Adipocyte (in vitro differentiated cells): ENCODE data around the gene ARAP2.
"Not testable (repeated sequence)": the region's sequence is repeated elsewhere in the genome, so short reads cannot be mapped to it uniquely, and the experiment has no call there.

ENCODE experiments used
- DNase-seq: peaks from one replicate; pipeline ENCODE4 v3.0.0-alpha.2; 2015; ENCODE audit warnings: low read depth
- H3K27me3 ChIP-seq: replicated peaks from 2 replicates; pipeline ENCODE4 v1.7.0; 2013; ENCODE audit warnings: mild to moderate bottlenecking, low read length, moderate library complexity; ENCODE audit not compliant: control insufficient read depth, insufficient read depth
- H3K36me3 ChIP-seq: 2 replicates; pipeline ENCODE4 v1.7.0; 2013; ENCODE audit warnings: low read length, mild to moderate bottlenecking, moderate library complexity; ENCODE audit not compliant: control insufficient read depth, insufficient read depth, severe bottlenecking
- H3K4me1 ChIP-seq: 2 replicates; pipeline ENCODE4 v1.7.0; 2013; ENCODE audit warnings: mild to moderate bottlenecking, low read length, moderate library complexity; ENCODE audit not compliant: control insufficient read depth, insufficient read depth
- H3K4me3 ChIP-seq: 2 replicates; pipeline ENCODE4 v1.7.0; 2013; ENCODE audit warnings: mild to moderate bottlenecking, low read length, moderate library complexity
- H3K9ac ChIP-seq: 2 replicates; pipeline ENCODE4 v1.7.0; 2013; ENCODE audit warnings: mild to moderate bottlenecking, low read length, moderate library complexity
- H3K9me3 ChIP-seq: 2 replicates; pipeline ENCODE4 v1.7.0; 2013; ENCODE audit warnings: mild to moderate bottlenecking, low read length, moderate library complexity; ENCODE audit not compliant: control insufficient read depth

The ARAP2 gene

GRCh38 chr4:36196145-36196913, 48.0 kb downstream of the ARAP2 start:
- Histone ChIP-seq H3K9me3 (no peaks in the 10 kb centered on the region), H3K9ac (no peak overlapping the region), H3K4me1 (no peaks in the 10 kb centered on the region), H3K36me3 (no peaks in the 10 kb centered on the region), H3K4me3 (no peak overlapping the region), H3K27me3 (no peaks in the 10 kb centered on the region)
- DNase-seq: no peak

GRCh38 chr4:36192922-36193321, 51.4 kb downstream of the ARAP2 start:
- Histone ChIP-seq H3K9me3 (no peaks in the 10 kb centered on the region), H3K4me3 (no peak overlapping the region), H3K4me1 (no peaks in the 10 kb centered on the region), H3K27me3 (peaks cover 5% of the 10 kb centered on the region), H3K9ac (no peak overlapping the region), H3K36me3 (no peaks in the 10 kb centered on the region)
- DNase-seq: no peak

DNA sequence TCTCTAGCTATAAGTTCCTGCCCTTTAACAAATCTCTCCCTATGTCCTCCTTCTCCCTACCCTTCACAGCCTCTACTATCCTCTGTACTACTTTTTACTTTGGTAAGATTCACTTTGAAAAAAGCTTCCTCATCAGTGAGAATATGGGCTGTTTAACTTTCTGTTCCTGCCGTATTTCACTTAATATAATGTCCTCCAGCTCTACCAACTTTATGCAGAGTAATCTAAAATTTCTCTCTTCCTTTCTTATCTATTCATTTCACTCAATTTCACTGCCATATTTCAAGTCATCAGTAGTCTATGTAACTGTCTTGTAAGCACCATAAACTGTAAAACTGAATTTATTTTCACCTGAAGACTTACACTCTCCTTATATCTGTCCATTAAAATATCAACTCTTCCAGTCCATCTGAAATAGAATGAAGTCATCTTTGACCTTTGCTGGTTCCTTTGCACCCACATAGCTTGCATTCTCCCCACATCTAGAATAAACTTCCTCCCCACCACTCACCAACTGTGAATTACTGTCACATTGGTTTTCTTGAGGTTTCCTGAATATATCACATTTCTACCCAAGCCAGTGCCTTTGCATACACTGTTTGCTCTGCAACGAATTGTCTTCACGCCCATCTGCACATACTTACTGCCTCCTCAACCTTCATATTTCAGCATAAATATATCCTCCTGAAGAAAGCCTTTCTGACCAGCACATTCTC, 54.6 kb downstream of the ARAP2 start:
- H3K4me1 ChIP-seq: no peaks in the 10 kb centered on the region
- H3K9me3 ChIP-seq: no peaks in the 10 kb centered on the region
- no peaks in the 10 kb centered on the region for H3K36me3 ChIP-seq
- peaks cover 5% of the 10 kb centered on the region for H3K27me3 ChIP-seq
- no peak for DNase-seq
- no peak overlapping the region for H3K9ac ChIP-seq
- no peak overlapping the region for H3K4me3 ChIP-seq

DNA sequence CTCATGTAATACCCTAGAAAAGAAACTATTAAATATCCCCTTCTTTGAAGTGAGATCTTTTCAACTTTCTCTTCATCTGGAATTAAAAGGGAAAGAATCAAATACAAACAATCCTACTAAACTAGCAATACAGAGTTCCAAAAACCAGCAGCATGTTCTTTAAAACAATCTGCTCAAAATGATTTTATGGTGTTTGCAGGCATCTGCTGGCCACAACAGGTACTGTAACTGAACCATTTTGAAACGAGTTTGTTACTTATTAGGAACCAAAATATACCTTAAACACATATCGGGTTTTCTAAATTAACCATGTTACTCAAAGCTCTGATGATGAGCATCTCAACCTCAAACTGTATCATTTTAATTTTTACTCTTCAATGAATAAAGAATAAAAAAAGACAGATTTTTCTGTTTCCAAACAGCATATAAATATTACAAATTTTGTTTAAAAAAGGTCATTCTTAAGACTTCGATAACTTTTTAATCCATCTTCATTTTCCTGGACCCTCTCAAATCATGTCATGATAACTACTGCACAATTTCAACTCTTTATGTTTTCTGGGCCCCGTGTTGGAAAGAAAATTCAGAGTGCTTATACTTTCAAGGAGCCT, 56.5 kb downstream of the ARAP2 start:
- Histone ChIP-seq H3K4me1 (no peaks in the 10 kb centered on the region), H3K9me3 (no peaks in the 10 kb centered on the region), H3K27me3 (peaks cover 5% of the 10 kb centered on the region), H3K9ac (no peak overlapping the region), H3K4me3 (no peak overlapping the region), H3K36me3 (no peaks in the 10 kb centered on the region)
- peak; percentile 18 for DNase-seq

- Histone ChIP-seq H3K4me3 (no peak overlapping the region), H3K9me3 (no peaks in the 10 kb centered on the region), H3K9ac (no peak overlapping the region), H3K36me3 (no peaks in the 10 kb centered on the region), H3K27me3 (peaks cover 4% of the 10 kb centered on the region), H3K4me1 (peaks cover 3% of the 10 kb centered on the region)
- DNase-seq: no peak
Measured at GRCh38 chr4:36183665-36184393, 60.5 kb downstream of the ARAP2 start.

GRCh38 chr4:36183232-36183631, 61.1 kb downstream of the ARAP2 start:
- H3K4me1 ChIP-seq: peaks cover 3% of the 10 kb centered on the region
- no peak overlapping the region for H3K4me3 ChIP-seq
- H3K27me3 ChIP-seq: no peaks in the 10 kb centered on the region
- H3K36me3 ChIP-seq: no peaks in the 10 kb centered on the region
- DNase-seq: no peak
- H3K9ac ChIP-seq: no peak overlapping the region
- no peaks in the 10 kb centered on the region for H3K9me3 ChIP-seq

DNA sequence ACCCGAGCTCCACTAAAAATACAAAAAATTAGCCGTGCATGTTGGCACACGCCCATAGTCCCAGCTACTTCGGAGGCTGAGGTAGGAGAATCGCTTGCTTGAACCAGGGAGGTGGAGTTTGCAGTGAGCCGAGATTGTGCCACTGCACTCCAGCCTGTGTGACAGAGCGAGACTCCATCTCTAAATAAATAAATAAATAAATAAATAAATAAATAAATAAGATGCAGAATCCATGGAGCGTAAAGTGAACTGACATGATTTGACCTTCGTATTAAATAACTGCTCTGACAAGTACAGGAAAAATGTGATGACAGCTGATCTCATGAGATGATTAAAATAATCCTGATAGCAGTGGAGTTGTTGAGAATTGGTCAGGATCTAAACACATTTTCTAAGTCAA, 62.0 kb downstream of the ARAP2 start:
- not testable (repeated sequence) for H3K9me3 ChIP-seq, H3K36me3 ChIP-seq, H3K4me1 ChIP-seq, DNase-seq, H3K9ac ChIP-seq, H3K4me3 ChIP-seq, H3K27me3 ChIP-seq

DNA sequence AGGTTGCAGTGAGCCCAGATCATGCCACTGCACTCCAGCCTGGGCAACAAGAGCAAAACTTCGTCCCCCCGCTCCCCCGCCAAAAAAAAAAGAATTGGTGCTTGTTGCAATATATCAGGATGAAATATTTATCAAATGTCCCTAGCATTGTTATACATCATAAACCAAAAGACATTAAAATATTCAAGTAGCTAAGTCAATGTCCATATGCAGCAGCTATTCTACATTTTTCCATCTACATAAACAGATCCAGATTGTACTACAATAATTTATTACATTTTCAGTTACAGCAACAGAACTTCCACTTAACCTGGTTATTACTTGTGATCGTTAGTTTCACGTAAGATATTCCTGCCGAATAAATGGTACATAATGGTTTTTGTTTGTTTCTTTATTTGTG, 64.1 kb downstream of the ARAP2 start:
- Histone ChIP-seq H3K27me3 (no peaks in the 10 kb centered on the region), H3K9me3 (no peaks in the 10 kb centered on the region), H3K4me1 (peaks cover 3% of the 10 kb centered on the region), H3K4me3 (no peak overlapping the region), H3K36me3 (no peaks in the 10 kb centered on the region), H3K9ac (no peak overlapping the region)
- DNase-seq: no peak

DNA sequence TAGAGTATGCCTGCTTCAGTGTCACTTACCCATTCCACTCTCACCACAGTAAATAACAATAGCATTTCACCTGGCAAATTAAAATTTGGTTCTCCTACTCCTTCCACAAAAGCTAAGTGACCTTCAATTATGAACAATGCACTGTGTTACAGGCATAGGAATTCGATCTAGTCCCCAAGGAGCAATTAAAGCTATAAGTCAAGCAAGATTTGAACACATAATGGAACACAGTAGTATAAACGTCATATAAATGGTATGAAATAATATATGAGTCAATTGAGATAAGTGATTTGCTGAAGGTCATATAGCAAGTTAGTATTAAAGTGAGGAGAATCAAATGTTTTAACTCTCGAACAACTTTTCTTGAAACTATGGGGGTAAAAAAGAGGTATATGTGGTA, 65.8 kb downstream of the ARAP2 start:
- no peaks in the 10 kb centered on the region for H3K9me3 ChIP-seq
- no peak for DNase-seq
- no peaks in the 10 kb centered on the region for H3K36me3 ChIP-seq
- peaks cover 3% of the 10 kb centered on the region for H3K4me1 ChIP-seq
- no peak overlapping the region for H3K4me3 ChIP-seq
- H3K9ac ChIP-seq: no peak overlapping the region
- H3K27me3 ChIP-seq: no peaks in the 10 kb centered on the region

DNA sequence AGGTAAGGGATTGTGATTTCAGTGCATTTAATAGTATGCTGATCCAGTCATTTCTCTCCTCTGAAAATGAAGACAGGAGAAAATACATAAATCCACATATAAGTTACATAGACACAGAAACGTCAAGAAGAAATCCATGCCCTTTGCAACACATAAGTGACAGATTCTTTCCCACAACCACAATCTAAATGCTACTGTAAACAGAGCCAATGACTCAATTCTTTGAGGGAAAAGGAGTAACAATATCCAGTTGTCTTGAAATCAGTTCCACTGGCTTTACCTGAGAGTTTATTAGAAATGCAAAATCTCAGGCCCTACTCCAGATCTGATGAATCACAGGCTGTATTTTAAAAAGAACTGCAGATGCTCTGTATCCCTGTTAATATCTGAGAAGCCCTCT, 66.4 kb downstream of the ARAP2 start:
- Histone ChIP-seq H3K4me3 (no peak overlapping the region), H3K9me3 (no peaks in the 10 kb centered on the region), H3K9ac (no peak overlapping the region), H3K36me3 (no peaks in the 10 kb centered on the region), H3K27me3 (no peaks in the 10 kb centered on the region), H3K4me1 (peaks cover 3% of the 10 kb centered on the region)
- no peak for DNase-seq

DNA sequence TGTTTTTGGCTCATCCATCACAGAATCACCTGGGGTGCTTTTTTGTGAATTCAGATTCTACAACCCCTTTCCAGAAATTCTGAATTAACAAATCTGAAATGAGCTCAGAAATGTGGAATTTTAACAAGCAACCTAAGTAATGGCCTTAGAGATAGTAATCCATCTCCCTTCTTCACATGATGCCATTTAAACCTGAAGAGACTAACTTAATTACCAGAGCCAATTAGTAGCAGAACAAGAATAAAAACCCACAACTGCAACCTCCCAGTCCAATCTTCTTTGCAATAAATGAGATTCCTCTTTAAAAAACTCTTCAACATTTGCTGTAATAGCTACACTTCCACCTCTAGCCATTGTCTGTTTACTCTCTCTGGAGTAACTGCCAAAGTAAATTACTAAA, 69.7 kb downstream of the ARAP2 start:
- Histone ChIP-seq H3K4me3 (no peak overlapping the region), H3K4me1 (no peaks in the 10 kb centered on the region), H3K36me3 (no peaks in the 10 kb centered on the region), H3K9me3 (no peaks in the 10 kb centered on the region), H3K27me3 (no peaks in the 10 kb centered on the region), H3K9ac (no peak overlapping the region)
- DNase-seq: no peak
